DMS53 treated with DMSO at 0.1 percent for 48 hours (cell line): Measurements from ENCODE around the gene HSD17B2.
"Not testable (repeated sequence)": the region's sequence is repeated elsewhere in the genome, so short reads cannot be mapped to it uniquely, and the experiment has no call there.

Experiments used
- DNase-seq: peaks from one replicate; lab custom pipeline; 2025; ENCODE audit not compliant: unreplicated experiment; lab: John Stamatoyannopoulos, UW

Gene HSD17B2

GRCh38 chr16:82118749-82119148 lies 83.7 kb downstream of the HSD17B2 start:
- DNase-seq: no peak

GRCh38 chr16:82119405-82119804 lies 84.4 kb downstream of the HSD17B2 start:
- DNase-seq: no peak

- no peak for DNase-seq
These were observed 89.6 kb downstream of the HSD17B2 start for GRCh38 chr16:82124651-82125050.

- no peak for DNase-seq
These were observed 94.8 kb downstream of the HSD17B2 start for GRCh38 chr16:82129881-82130280.

GRCh38 chr16:82133798-82134197 lies 98.7 kb downstream of the HSD17B2 start:
- DNase-seq: no peak

GRCh38 chr16:82134846-82135245 lies 99.8 kb downstream of the HSD17B2 start:
- DNase-seq: no peak

GRCh38 chr16:82135844-82136243 lies 100.8 kb downstream of the HSD17B2 start:
- no peak for DNase-seq

- DNase-seq: no peak
These were observed 102.1 kb downstream of the HSD17B2 start for GRCh38 chr16:82136956-82137821.

GRCh38 chr16:82137822-82138167 lies 102.7 kb downstream of the HSD17B2 start:
- DNase-seq: no peak

- DNase-seq: peak; percentile 5
These were observed 103.6 kb downstream of the HSD17B2 start for GRCh38 chr16:82138478-82139285.

- not testable (repeated sequence) for DNase-seq
These were observed 104.2 kb downstream of the HSD17B2 start for GRCh38 chr16:82139286-82139571.

- no peak for DNase-seq
These were observed 111.5 kb downstream of the HSD17B2 start for GRCh38 chr16:82146556-82146955.

GRCh38 chr16:82146957-82147356 lies 111.9 kb downstream of the HSD17B2 start:
- no peak for DNase-seq

- no peak for DNase-seq
These were observed 112.5 kb downstream of the HSD17B2 start for GRCh38 chr16:82147546-82147945.
